ENCODE measurements around the gene BAIAP2L1. TPM values are rescaled to one million over a fixed set of nuclear protein-coding genes. Genes with fewer than 3 reads are reported as not detected.

The BAIAP2L1 gene
- total RNA-seq, 1 donor from 2014 or later: 2.1 TPM

DNA sequence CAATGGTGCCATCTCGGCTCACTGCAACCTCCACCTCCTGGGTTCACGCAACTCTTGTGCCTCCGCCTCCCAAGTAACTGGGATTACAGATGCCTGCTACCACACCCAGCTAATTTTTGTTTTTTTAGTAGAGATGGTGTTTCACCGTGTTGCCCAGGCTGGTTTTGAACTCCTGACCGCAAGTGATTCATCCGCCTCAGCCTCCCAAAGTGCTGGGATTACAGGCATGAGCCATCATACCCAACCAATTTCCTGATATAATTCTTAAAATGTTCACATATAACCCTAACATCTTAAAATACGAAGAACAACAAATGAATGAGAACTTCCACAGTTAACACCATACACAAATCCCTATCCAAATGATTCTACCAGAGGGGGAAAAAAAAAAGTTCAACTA lies 31.2 kb downstream of the BAIAP2L1 start:
- no peaks in the 10 kb centered on the region for H3K27me3 ChIP-seq (ENCODE audit: low read depth)
- H3K4me1 ChIP-seq: peaks cover 12% of the 10 kb centered on the region
- TF ChIP-seq, protein P1, sequence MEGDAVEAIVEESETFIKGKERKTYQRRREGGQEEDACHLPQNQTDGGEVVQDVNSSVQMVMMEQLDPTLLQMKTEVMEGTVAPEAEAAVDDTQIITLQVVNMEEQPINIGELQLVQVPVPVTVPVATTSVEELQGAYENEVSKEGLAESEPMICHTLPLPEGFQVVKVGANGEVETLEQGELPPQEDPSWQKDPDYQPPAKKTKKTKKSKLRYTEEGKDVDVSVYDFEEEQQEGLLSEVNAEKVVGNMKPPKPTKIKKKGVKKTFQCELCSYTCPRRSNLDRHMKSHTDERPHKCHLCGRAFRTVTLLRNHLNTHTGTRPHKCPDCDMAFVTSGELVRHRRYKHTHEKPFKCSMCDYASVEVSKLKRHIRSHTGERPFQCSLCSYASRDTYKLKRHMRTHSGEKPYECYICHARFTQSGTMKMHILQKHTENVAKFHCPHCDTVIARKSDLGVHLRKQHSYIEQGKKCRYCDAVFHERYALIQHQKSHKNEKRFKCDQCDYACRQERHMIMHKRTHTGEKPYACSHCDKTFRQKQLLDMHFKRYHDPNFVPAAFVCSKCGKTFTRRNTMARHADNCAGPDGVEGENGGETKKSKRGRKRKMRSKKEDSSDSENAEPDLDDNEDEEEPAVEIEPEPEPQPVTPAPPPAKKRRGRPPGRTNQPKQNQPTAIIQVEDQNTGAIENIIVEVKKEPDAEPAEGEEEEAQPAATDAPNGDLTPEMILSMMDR (IDR thresholded peaks at IDR 0.05; ENCODE audit: borderline replicate concordance): no peak
- no peak for DNase-seq
- intact Hi-C loops (cut with micrococcal nuclease): no loop called here
- peak overlapping the region; percentile 78 for H3K27ac ChIP-seq (replicated peaks)
- peak overlapping the region; percentile 24 for H3K4me3 ChIP-seq
- no peaks in the 10 kb centered on the region for H3K36me3 ChIP-seq
- H3K9me3 ChIP-seq (replicated peaks): no peaks in the 10 kb centered on the region

DNA sequence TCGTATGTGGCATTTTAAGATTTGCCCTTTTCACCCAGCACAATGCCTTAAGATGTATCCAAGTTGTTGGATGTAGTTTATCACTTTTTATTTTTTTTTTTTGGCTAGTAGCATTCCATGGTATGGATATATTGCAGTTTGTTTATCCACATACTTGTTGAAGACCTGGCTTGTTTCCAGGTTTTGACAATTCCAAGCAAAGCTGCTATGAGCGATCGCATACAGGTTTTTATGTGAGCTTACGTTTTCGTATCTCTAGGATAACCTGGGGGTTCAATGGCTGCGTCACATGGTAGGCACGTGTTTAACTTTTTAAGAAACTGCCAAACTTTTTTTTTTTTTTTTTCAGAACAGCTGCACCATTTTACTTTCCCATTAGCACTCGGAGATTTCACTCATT lies 32.2 kb downstream of the BAIAP2L1 start:
- Histone ChIP-seq H3K27me3 (ENCODE audit: low read depth) (no peaks in the 10 kb centered on the region), H3K36me3 (no peaks in the 10 kb centered on the region), H3K27ac (replicated peaks) (peak overlapping the region; percentile 78), H3K4me3 (no peak overlapping the region), H3K4me1 (peaks cover 12% of the 10 kb centered on the region), H3K9me3 (replicated peaks) (no peaks in the 10 kb centered on the region)
- intact Hi-C loops (cut with micrococcal nuclease): no loop called here
- TF ChIP-seq, protein P1 (IDR thresholded peaks at IDR 0.05; ENCODE audit: borderline replicate concordance): no peak
- no peak for DNase-seq

DNA sequence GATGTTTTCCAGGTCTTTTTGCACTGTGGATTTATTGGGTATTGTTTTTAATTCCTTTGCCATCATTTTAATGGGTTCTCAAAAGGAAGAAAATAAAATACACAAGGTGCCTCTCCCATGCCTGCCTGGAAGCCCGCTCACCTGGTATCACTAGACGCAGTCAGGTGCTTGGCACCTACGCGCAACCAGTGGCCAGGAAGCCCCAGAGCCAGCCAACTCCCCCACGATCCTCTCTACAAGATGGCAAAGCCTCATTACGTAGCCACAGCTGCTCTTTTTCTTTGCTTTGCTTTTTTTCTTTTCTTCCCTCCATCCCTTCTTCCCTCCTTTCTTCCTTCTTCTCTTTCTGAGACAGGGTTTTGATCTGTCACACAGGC lies 34.3 kb downstream of the BAIAP2L1 start:
- Histone ChIP-seq H3K9me3 (replicated peaks) (no peaks in the 10 kb centered on the region), H3K27me3 (ENCODE audit: low read depth) (no peaks in the 10 kb centered on the region), H3K36me3 (no peaks in the 10 kb centered on the region), H3K4me3 (peak overlapping the region; percentile 5), H3K27ac (replicated peaks) (peak overlapping the region; percentile 80), H3K4me1 (peaks cover 12% of the 10 kb centered on the region)
- DNase-seq: no peak
- TF ChIP-seq, protein P1 (IDR thresholded peaks at IDR 0.05; ENCODE audit: borderline replicate concordance): no peak
- intact Hi-C loops (cut with micrococcal nuclease): no loop called here

DNA sequence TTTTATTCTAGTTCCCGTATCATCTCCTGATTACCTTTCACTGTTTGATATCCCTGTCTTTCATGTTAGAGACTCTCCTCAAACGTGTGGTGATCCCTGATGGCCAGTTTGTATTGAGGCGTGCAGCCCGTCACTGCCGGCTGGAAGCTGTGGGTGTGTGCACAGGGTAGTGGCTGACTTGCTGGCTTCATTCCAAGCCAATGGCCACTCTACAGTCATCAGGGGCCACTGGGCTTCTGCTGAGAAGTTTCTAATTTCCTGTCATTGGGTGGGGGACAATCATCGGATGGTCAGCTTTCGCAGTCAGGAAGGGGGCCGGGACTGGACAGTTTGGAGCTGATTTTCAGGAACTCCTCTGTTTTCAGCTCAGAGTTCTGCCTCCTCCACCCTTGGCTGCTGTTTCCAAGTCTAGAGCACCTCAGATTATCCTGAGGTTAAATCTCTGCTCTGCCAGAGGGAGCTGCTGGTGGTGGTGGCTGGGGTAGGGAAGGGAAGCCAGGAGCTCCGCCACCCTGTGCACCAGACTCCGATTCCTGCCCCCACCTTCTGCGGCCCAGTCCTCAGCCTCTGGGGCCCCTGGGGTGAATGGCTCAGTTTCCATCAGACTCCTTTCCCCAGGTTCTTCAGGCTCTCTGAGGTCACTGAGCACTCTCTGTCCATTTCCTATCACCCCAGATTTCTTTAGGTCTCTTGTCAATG lies 34.9 kb downstream of the BAIAP2L1 start:
- DNase-seq: peak; percentile 45
- peaks cover 14% of the 10 kb centered on the region for H3K4me1 ChIP-seq
- H3K9me3 ChIP-seq (replicated peaks): no peaks in the 10 kb centered on the region
- H3K36me3 ChIP-seq: no peaks in the 10 kb centered on the region
- peak overlapping the region; percentile 80 for H3K27ac ChIP-seq (replicated peaks)
- intact Hi-C loops (cut with micrococcal nuclease): no loop called here
- TF ChIP-seq, protein P1 (IDR thresholded peaks at IDR 0.05; ENCODE audit: borderline replicate concordance): no peak
- H3K4me3 ChIP-seq: peak overlapping the region; percentile 5
- no peaks in the 10 kb centered on the region for H3K27me3 ChIP-seq (ENCODE audit: low read depth)

DNA sequence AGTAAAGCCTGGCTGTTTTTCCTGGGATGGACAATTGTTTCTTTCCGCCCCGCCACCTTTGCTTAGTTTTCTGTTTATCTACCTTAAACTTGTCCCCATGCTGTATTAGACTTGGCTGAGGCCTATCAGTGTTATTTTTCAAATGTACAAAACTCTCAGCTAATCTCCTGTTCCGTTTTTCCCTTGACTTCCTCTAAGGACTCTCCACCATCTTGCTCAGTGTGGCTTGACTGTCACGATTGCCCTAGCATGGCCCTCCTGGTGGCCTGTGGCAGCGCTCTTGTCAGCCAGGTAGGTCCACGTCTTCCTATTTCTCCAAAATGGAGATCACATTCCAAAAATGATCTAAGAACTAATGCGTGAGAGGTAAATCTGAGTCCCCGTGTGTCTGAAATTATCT lies 36.7 kb downstream of the BAIAP2L1 start:
- TF ChIP-seq, protein P1 (IDR thresholded peaks at IDR 0.05; ENCODE audit: borderline replicate concordance): no peak
- Histone ChIP-seq H3K9me3 (replicated peaks) (no peaks in the 10 kb centered on the region), H3K36me3 (no peaks in the 10 kb centered on the region), H3K4me3 (no peak overlapping the region), H3K27ac (replicated peaks) (no peak overlapping the region), H3K4me1 (peaks cover 28% of the 10 kb centered on the region), H3K27me3 (ENCODE audit: low read depth) (no peaks in the 10 kb centered on the region)
- DNase-seq: no peak
- intact Hi-C loops (cut with micrococcal nuclease): no loop called here

Measured in left ventricle myocardium inferior (tissue), 1 donor.